Fibroblast of pulmonary artery (primary cell): ENCODE measurements around the gene NKAIN1.
A peak's percentile ranks its signal among the peaks of the same experiment; 100 is the strongest.
"Not testable (repeated sequence)": the region's sequence is repeated elsewhere in the genome, so short reads cannot be mapped to it uniquely, and the experiment has no call there.

Experiments used
- DNase-seq: peaks from one replicate; pipeline ENCODE4 v3.0.0-alpha.2; 2010; ENCODE audit warnings: low read depth
- H3K4me3 ChIP-seq: replicated peaks from 2 replicates; pipeline ENCODE4 v1.5.1; 2011; ENCODE audit warnings: low read depth, mild to moderate bottlenecking, control low read depth, low read length, moderate library complexity
- TF ChIP-seq, protein P1 (sequence below): IDR thresholded peaks from 2 replicates; pipeline ENCODE4 v1.5.1; 2011; ENCODE audit warnings: mild to moderate bottlenecking, control low read depth, low read length, inconsistent platforms; ENCODE audit errors: missing control alignments

Gene NKAIN1

DNA sequence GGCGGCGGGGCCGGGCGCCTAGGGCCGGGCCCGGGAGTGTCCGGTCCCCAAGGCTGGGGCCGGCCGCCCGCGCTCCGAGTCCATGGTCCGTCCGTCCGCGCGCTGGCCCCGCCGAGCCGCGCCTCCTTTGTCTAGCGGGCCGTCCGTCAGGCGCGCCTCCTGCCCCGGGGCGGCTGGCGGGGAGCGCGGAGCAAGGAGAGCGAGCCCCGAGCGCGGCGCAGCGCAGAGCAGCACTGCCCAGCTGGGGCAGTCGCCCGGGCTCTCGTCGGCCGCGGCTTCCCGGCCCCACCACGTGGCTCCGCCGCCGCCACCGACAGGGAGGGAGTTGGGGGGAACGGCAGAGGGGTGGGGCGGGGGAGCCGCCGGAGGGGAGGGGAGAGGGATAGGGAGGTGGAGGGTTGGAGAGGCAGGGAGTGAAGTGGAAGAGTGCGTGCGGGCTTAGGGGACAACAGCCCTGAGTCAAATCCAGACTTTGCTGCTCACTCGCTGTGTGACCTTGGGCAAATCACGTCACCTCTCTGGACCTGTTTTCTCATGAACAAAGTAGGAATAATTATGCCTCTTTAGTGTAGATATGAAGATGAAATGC, at the start of gene NKAIN1:
Gene NKAIN1, minus strand, starts transcription at position 235 of the 589 bp plus-strand sequence. CDS start 340 bp downstream, outside the sequence.
- peak within 1 kb of the TSS; percentile 27 for H3K4me3 ChIP-seq
- peak; percentile 33 for DNase-seq
- TF ChIP-seq, protein P1, sequence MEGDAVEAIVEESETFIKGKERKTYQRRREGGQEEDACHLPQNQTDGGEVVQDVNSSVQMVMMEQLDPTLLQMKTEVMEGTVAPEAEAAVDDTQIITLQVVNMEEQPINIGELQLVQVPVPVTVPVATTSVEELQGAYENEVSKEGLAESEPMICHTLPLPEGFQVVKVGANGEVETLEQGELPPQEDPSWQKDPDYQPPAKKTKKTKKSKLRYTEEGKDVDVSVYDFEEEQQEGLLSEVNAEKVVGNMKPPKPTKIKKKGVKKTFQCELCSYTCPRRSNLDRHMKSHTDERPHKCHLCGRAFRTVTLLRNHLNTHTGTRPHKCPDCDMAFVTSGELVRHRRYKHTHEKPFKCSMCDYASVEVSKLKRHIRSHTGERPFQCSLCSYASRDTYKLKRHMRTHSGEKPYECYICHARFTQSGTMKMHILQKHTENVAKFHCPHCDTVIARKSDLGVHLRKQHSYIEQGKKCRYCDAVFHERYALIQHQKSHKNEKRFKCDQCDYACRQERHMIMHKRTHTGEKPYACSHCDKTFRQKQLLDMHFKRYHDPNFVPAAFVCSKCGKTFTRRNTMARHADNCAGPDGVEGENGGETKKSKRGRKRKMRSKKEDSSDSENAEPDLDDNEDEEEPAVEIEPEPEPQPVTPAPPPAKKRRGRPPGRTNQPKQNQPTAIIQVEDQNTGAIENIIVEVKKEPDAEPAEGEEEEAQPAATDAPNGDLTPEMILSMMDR: no peak

DNA sequence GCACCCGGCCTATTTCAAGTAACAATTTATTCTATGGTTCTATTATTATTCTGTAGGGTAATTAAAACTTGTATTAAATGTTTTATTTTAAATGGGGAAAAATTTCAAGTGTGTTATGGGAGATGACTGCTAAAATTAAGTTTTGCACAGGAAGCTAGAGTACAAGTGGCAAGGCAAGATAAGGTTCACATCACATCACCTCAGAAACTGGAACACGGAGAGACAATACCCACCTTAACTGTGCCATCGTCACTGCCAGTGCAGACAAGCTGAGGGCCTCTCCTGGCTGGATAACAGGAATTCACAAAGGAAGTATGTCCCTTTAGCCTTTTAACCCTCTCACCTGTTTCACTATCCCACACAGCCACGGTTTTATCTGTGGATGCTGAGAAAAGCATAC, 49.3 kb upstream of the NKAIN1 start:
- no peak overlapping the region for H3K4me3 ChIP-seq
- TF ChIP-seq, protein P1: no peak
- DNase-seq: no peak

DNA sequence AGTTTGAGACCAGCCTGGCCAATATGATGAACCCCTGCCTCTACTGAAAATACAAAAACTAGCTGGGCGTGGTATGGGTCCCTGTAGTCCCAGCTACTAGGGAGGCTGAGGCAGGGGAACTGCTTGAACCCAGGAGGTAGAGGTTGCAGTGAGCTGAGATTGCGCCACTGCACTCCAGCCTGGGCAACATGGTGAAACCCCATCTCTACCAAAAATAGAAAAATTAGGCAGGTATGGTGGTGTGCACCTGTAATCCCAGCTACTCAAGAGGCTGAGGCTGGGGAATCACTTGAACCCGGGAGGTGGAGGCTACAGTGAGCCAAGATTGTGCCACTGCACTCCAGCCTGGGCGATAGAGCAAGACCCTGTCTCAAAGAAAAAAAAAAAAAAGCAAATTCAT, 48.1 kb upstream of the NKAIN1 start:
- H3K4me3 ChIP-seq: not testable (repeated sequence)

DNA sequence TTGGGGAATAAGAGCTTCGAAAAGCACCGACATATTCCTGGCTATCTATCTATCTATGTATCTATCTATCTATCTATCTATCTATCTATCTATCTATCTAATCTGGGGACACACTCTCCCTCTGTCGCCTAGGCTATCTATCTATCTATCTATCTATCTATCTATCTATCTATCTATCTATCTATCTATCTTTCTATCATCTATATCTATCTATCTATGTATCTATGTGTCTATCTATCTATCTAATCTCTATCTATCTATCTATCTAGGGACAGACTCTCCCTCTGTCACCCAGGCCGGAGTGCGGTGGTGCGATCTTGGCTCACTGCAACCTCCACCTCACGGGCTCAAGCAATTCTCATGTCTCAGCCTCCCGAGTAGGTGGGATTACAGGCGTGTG, 42.7 kb upstream of the NKAIN1 start:
- DNase-seq, H3K4me3 ChIP-seq: not testable (repeated sequence)

More for the DNA sequence above, 48.1 kb upstream of the NKAIN1 start:
- DNase-seq: not testable (repeated sequence)

DNA sequence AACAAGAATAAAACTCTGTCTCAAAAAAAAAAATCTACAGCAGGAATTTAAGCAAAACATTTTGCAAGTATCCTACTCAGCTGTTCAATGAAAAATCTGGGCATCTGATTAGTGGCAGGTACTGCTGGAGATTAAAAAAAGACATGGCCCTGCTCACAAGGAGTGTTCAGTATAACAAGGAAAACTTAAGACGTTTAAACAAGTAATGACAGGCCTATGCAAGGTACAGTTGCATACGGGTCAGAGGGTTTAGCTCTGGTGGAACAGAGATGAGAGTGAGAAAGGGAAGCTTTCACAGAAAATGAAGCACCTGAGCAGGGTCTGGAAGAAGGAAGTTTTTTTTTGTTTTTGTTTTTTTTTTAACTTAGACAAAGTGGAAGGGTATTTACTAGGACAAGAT, 33.9 kb upstream of the NKAIN1 start:
- H3K4me3 ChIP-seq: no peak overlapping the region
- TF ChIP-seq, protein P1: no peak
- no peak for DNase-seq

DNA sequence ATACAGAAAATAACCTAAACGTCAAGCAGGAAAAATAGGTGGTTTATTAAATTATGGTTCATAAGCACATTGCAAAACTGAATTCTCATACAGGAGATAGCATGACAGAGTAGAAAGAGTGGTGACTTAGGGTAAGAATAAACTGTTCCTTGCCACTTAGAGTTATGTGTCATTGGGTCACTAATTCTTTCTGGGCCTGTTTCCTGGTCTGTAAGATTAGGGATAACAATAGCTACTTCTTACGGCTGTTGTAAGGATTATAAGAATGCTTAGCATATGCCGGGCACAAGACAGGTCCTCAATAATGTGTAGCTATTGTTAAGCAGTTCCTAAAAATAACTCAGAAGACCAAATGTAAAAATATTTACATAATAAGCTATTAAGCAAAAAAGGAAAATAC, 32.7 kb upstream of the NKAIN1 start:
- TF ChIP-seq, protein P1: no peak
- no peak for DNase-seq
- no peak overlapping the region for H3K4me3 ChIP-seq

DNA sequence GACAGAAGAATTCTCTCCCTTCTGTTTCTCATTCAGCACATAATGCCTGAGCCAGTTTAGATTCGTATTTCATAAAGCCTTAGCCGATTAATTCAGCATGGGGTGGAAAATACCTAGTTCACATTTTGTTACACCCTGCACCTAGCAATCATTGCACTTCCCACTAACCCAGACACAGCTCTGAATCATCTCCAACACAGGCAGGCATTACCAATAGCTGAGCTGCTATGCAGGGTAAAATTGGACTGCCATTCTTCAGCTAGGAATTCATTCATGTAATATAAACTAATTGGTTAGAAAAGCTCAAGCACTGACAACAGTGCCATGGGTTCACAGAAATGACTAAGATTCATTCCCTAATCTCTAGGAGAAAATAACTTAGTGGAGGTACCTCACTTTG, 26.9 kb upstream of the NKAIN1 start:
- DNase-seq: no peak
- H3K4me3 ChIP-seq: no peak overlapping the region
- TF ChIP-seq, protein P1: no peak

DNA sequence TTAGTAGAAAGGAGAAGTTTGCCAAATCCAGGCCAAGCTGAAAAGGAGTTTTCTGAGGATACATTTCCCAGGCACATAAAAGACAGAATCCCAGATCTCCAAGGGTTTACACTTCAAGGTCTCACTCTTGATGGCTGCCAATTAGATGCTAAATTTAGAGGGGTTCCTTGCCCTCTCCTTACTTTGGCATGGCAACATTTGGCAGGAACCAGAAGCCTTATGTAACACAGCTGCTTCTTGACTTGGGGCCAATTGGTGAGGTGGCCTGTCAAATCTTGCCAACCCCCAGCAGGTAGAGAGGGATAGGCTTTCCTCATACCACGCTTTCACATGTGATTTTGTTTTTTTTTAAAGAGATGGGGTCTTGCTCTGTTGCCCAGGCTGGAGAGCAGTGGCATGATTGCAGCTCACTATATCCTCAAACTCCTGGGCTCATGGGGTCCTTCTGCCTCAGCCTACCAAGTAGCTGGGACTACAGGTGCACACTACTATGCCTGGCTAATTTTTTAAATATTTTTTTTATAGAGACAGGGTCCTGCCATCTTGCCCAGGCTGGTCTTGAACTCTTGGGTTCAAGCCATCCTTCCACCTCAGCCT, 25.2 kb upstream of the NKAIN1 start:
- TF ChIP-seq, protein P1: no peak
- no peak overlapping the region for H3K4me3 ChIP-seq
- DNase-seq: no peak
